Fibroblast of skin of left quadriceps (primary cell): Measurements from ENCODE around the gene IL10.

Source experiments
- DNase-seq, 2 experiments: peaks; one replicate each; pipeline ENCODE4 v3.0.0-alpha.2; 2013; ENCODE audit warnings: low read depth in 2 of 2

The IL10 gene

DNA sequence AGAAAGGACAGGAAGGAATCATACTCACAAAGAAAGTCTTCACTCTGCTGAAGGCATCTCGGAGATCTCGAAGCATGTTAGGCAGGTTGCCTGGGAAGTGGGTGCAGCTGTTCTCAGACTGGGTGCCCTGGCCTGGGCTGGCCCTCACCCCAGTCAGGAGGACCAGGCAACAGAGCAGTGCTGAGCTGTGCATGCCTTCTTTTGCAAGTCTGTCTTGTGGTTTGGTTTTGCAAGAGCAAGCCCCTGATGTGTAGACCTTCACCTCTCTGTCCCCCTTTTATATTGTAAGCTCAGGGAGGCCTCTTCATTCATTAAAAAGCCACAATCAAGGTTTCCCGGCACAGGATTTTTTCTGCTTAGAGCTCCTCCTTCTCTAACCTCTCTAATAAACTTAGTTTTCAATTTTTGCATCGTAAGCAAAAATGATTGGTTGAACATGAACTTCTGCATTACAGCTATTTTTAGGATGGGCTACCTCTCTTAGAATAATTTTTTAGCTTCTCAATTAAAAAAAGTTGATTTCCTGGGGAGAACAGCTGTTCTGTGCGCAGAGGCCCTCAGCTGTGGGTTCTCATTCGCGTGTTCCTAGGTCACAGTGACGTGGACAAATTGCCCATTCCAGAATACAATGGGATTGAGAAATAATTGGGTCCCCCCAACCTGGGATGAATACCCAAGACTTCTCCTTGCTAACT is at the start of gene IL10:
TSS of gene IL10 (minus strand) at position 252 of the 695 bp plus-strand sequence. CDS start at position 193, 59 bp downstream.
- DNase-seq, result no peak

DNA sequence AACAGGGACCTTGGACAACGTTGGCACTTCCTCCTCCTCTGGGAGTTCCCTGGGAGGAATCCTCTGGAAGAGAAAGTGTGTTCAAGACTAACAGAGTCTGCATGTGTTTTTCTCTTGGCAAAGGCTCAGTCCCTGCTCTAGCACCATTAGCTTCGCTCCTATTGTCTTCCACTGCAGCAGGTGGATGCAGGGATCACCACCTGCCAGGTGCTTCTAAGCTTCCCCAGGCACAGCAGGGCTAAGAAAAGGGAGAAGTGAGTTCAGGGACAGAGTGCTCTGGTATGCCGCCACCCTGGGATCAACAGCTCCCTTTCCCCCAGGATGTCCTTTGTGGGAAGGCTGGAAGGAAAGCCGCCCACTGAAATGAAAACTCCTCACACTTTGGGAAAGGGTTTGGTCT is 49.2 kb upstream of the IL10 start:
- no peak for DNase-seq

DNA sequence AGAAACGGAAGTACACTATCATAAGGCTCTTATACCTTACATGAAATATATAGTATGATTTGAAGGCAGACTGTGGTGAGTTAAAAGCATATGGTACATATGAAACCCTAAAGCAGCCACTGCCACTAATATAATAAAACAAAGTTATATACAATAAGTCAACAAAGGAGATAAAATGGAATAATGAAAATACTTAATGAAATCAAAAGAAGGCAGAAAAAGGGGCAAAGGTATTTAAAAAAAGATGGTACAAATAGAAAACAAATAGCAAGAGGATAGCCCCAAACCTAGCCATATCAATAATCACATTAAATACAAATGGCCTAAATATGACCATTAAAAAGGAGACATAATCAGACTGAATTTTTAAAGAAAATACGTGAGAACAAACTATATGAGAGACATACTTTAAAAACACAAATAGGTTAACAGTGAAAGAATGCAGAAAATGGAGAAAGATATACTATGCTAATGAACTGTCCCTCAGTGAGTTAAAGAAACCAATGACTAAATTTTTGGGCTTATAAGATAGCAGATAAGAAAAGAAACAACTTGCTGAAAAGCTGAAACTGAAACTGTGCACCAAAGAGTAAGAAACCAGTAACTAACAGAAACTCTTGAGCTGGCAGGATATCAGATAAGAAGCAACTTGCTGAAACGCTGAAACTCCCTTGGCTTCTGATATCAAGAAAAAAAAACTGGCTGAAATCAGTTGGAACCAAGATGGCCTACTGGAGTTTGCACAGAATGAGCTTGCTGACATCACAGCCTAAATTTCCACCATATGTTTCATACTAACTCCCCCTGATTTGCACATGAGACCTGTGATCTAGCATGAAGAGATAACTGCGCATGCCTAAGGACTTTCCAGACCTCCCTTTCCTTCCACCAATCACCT is 44.3 kb upstream of the IL10 start:
- DNase-seq, result no peak

DNA sequence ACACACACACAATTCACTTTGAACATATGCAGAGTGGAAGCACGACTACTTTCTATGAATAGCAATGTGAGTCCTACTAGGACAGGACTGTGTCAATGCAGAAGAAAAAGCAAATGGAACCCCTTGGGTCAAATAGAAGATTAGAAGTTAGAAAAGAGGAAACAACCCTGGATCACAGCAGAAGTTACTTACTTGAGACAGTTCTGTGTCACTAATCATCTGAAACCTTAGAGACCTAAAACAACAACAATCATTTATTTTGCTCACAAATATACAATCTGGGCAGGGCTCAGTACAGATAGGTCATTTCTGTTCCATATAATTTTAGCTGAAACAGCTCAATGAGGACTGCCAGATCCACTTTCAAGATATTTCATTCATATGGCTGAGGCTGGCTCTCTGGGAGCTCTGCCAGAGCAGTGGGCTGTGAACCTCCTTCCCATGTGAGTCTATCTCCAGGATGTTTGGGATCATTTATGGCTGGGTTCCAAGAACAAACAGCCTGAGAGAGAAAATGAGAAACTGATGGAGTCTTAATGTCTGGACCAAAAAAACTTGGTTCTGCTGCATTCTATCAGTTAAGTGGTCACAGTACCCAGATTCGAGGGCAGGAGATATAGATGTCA is 42.5 kb upstream of the IL10 start:
- DNase-seq, result peak; percentile 83

DNA sequence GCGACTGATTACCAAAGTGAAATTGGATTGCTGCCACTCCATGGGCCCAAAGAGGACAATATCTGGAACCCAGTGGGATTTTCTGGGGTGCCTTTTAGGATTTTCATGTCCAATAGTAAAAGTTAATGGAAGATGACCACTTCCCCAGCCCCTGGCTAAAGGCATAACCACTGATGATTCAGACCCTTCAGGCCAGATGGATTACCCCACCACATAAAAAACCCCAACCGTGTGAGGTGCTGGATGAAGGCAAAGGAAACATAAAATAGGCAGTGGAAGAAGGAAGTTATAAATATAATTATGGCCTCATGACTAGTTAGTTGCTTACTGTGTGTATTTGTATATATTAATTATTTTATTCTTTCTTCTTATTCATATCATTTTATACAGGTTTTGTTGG is 40.2 kb upstream of the IL10 start:
- no peak for DNase-seq

DNA sequence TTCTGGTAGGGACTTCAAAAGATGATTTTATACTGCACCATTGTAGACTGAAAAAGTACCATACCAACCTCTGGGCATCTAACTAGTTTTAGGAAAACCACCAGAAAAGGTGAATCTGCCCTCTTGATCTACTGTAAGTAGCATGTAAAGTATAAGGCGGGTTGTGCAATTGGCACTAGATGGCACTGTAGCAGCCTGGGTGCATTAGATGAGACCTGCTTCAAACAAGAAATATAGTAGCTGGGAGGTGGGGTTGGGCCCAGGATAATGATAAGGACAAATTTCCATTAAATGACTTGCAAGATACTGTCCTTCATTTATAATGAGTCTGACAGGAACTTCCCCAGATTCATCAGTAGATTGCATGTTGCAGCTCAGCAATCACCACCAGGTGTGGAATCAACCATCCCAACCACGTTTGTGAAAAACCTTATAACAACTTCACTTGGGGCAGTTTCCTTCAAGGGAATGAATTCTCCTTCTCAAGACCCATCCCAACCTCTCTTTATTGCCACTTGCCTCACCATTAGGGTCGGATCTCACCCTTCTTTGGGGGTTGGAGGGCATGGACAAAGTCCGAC is 37.3 kb upstream of the IL10 start:
- no peak for DNase-seq

DNA sequence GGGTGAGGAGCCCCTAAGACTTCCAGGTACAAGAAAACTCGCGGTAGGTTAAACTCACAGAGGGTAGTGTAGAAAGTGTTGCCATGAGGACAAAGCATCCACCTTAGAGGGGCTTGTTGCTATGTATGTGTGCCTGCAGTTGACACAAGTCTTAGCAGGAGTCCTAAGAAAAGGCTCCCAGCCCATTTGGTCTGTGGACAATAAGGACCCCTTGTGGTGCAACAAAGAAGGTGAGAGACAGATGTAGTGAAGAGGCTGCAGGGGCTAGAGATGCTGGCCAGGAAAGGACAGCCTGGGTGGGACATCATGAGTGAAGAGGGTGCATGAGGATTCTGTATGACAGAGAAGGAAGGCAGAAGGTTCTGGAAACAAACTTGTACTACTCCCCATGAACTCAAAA is 36.3 kb upstream of the IL10 start:
- no peak for DNase-seq

DNA sequence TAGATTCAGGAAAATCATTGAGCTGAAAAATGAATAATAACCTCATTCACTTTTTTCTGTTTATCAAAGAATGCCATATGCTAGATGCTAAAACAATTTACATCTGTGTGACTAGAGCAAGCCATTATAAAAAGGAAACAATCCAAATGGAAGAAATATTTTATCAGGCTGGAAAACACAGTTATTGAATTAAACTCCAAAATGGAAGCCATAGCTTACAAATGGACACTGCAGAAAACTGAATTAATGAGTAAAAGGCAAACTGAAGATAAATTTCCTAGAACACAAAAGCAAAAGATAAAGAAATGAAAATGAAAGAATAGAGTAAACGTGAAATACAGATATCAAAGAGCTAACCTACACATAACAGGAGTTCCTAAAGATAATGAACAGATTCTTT is 33.1 kb upstream of the IL10 start:
- no peak for DNase-seq

DNA sequence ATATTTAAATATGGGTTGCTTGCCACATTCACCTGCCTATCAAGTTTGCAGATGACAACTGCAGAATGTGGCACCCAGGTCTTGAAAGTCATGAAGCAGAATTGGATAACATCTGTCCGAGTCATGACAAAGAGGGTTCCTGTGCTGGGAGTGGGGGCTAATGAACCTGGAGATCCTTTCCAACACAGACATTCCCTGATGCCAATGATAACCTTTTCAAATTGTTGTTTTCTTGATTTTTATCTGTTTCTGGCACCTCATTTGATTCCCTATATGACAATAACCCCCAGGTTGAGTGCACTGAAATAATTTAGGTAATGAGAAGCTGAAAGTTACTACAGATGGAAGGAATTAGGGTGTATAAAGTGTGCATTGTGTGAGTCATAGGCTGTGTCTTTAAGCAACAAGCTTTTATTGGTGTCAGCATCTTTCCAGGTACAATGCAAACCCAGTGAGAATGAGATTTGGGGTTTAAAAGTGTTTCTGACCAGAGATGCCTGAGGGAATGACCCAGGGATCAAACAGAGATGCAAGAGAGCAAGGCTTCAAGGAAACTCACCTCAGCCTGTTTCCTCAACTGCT is 32.0 kb upstream of the IL10 start:
- no peak for DNase-seq

DNA sequence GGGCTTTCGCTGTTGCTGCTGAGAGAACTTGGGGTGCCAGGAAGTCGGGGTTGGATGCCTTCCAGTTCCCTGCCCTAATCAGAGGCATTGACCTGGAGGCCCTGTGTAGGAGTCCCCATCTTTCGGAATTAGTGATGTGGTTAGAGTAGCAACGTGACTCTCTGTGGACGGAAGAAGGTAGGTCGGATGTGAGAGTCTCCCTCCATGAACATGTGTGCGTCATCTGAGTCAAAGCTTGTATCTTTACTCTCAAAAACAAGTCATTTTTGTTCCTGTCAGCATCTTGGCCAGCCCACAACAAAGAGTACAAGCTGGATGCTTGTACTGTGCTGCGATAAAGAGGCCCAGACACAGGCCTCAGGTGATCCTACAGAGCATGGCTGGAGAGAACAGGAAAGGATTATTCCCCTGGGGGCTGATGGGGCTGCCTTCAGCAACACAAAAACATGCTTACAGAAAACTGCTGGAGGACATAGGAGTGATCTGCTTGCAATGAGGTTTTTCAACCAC is 31.0 kb upstream of the IL10 start:
- DNase-seq, result no peak

DNA sequence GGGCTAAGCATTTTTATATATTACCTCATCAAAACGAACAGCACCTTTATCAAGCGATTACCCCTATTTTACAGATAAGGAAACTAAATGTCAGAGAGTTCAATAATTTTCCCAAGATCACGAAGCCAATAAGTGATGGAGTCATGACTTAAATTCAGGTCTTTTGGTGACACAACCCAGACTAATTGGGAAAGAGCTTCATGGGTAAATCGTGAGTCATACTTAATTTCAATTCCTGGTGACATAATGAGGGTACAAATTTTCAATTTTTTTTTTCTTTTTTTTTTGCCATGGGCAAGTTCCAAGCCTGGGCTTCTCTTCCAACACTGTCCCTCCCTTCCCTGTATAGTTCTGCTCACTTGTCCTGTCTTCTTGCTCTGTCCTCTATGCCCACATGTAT is 30.1 kb upstream of the IL10 start:
- DNase-seq, result no peak

DNA sequence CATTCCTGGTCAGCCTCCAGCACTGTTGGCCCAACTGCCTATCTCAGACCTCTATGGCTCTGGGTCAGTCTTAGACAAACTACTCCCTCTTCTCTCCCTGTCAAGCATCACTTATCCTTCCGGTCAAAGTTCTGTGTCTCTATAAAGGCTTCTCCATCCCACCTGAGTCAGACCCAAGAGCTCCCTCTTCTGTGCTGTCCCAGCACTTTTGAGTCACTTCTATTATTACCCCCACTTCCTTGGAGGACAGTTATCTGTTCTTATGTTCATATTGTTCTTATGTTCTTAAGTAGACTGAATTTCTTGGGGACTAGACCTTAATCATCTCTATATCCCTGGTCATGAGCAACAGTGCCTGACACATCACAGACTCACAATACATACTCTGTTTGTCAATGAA is 29.2 kb upstream of the IL10 start:
- DNase-seq, result no peak

DNA sequence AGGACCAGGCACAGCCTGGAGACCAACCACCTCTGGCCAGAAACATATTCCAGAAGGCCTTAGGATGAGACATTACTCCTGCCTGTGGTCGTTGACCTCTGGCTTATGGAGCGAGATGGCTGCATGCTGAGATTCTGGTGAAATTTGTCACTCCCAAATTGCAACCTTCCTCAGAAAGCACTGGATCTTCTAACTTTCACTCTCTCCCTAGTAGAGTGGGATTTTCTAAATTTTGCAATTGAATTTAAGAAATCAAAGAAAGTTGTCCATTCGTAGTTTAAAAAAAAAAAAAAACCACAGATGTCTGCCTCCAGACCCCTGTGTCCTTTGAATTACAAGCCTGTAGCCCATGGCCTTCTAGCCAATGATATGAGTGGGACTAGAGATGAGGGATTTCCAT is 28.6 kb upstream of the IL10 start:
- DNase-seq, result no peak

DNA sequence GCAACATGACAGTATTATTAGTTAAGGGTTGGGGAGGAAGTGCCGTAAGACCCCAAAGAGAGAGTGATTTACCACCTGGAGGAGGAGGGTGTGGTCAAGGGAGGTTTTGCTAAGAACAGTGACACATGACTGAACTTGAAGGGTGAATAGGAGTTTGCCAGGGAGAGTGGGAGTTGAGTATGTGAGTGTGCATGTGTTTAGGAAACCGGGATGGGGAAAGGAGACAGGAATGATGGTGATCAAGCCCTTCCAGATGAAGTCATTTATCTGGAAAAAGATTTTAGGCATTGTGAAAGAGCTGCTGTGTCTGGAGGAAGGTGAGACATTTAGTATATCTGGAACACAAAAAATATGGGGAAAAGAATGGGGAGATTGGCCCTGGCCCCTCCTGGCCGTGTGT is 28.1 kb upstream of the IL10 start:
- no peak for DNase-seq

DNA sequence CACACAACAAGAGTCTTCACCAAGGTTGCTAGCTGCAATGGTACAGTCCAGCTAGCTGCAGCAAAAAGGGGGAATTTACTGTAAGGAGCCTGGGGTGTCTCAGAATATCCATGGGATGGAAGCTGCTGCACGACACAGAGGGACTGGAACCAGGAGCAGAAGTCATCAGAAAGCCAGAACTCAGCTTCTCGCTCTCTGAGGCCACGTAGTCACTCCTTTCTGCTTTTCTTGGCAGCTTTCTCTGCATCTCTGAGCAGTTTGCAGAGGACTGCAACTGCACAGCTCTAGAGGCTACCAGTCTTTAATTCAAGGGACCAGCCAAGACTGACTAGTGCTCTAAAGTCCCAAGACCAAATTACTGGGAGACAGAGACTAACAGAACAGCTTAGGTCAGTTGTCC is 27.0 kb upstream of the IL10 start:
- no peak for DNase-seq

DNA sequence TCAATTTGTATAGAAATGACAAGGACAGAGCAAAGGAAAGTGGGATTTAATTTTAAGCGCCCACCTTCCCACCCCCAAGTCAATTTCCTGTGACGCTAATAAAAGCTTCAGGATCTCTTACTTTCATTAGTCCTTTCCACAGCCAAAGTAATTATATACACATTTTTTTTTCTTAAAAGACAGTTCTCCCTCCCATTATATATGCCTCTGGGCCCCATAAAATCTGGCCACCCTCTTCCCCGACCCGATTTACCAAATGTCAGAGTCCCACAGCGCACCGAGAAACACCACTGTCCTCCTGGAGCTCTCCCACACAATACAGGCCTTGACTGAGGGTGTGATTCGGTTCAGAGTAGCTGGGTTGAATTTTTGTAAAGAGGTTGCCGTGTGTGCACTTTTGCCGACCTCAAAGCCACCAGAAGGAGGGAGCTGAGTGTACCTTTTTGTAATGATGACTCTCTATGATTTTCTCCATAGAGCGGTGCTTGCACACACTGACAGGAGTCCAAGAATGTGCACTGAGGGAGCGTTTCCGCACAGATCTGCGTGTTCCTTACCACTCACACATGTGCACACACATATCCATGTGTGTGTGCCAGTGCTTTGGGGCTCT is 26.2 kb upstream of the IL10 start:
- DNase-seq, result no peak

DNA sequence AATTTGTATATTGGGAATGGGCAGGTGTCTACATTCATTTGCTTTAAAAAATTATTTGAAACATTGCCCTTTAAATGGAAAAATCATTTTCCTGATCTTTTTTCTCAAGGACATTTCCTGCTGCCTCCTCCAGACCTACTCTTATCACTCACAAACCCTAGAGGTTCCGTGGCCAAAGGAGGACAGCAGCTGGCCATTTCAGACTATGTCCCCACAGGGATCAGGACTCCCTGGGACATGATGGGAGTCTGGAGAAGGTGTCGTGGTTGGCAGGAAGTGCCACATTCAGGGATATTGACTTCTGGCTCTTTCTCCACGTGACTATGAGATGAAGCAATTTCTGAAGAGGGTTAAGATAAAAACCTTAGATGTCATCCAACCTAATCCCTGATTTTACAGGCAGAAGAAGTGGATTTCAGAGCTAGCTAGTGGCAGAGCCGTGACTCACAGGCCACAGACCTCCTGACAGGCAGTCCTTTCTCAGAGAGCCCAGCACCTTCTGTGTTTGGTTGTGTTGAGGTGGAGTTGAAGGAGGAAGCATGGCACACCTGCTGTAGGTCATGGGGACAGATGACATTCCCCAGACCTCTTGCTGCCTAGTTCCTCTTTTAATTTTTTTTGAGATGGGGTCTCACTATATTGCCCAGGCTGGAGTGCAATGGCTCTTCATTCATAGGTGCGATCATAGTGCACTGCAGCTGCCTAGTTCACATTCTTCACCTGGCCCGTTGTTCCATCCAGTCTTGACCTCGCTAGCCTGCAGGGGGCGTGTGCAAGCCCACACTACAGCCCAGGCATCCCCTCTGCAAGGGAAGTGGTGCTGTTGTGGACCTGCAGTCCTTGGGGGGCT is 25.5 kb upstream of the IL10 start:
- no peak for DNase-seq

DNA sequence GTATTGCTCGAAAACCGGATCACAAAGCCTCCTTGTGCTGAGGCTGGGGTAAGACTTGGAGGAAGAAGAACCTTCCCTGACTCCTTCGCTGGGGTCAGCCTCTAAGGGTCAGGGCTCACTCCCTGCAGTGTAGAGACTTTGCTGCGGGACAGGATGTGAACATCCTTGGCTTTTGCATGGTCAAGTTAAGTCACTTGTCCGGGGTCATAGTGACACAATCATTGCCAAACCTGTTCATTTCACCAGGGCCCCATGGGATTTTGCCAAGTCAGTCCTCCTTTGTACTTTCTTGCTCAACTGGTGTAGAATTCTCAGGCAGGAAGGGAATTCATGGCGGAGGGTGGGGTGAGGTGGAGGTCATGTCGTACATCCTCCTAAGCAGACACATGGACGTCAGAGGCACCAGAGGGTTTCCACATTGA is 24.7 kb upstream of the IL10 start:
- no peak for DNase-seq

DNA sequence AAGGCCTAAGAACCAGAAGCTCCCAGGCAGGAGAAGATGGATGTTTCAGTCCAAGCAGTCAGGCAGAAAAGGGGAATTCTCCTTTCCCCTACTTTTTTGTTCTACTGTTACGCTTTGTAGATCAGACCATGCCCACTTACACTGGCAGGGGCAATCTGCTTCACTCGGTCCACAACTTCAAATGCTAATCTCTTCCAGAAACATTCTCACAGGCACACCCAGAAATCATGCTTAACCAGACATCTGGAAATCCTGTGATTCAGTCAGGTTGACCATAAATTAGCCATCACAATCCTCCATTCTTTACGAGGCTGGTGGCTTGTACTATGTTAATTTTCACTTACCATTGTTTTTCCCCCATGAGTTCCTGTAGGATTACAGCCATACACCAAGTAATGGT is 23.8 kb upstream of the IL10 start:
- DNase-seq, result no peak

DNA sequence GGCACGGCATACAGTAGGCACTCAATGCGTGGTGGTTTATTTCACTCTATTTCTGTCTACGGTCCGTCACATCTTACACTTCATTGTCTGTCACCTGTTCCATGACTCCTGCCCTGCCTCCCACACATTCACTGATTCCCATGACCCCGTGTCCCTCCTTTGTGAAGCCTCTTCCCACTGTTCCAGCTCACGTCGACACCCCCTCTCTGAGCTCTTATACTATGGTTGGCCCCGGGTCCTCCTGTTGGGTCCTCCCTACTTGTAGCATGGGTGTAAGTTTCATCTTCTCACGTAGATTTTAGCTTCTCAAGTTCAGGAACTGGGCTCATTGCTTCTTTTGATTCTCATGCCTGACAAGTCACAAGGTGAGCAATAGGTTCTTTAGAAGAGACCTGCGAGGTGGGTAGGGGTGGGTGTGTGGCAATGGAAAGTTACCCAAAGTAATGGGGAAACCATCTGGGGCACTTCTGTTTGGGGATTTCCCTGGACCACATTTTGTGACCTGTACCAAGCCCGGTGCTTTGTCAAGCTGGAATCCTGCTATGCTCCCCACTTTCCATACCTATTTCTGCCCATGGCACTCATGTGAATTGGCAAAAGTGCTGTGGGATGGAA is 22.1 kb upstream of the IL10 start:
- DNase-seq, result no peak
